Measurements from ENCODE around the gene HTATIP2. TPM values are rescaled to one million over a fixed set of nuclear protein-coding genes. Genes with fewer than 3 reads are reported as not detected.

Gene HTATIP2
- polyA plus RNA-seq, 2 of the 4 experiments (the other 2 are of a cell fraction): 234 to 308 TPM

- ChIA-PET CTCF (interaction anchor here (1.1 to 2.0 kb wide), 3 partner anchors 15 to 26 kb away, joined by 5 to 8 read pairs (median 5); no protein-coding TSS in a partner anchor), POLR2A (no interaction called here)
- ATAC-seq: no peak
- no peaks in the 10 kb centered on the region for H3K9me3 ChIP-seq
- H3K4me1 ChIP-seq: peaks cover 44% of the 10 kb centered on the region
- no peak overlapping the region for H3K27ac ChIP-seq
- no peak overlapping the region for H3K4me2 ChIP-seq
- no peak for FAIRE-seq
- no peak for TF ChIP-seq CBX2 (IDR thresholded peaks at IDR 0.05; ENCODE audit: borderline replicate concordance, low read depth)
- no peak for TF ChIP-seq MYC (IDR thresholded peaks at IDR 0.05; ENCODE audit: borderline replicate concordance, low read length)
- no peak overlapping the region for H3K4me3 ChIP-seq
- no peak for DNase-seq (ENCODE audit: low read depth in 1 of 2, low spot score in 1 of 2)
- WGBS (ENCODE audit: missing lambda C conversion rate): 81% methylated on average over 5 of the region's 5 CpGs
These were observed 8.6 kb downstream of the HTATIP2 start for GRCh38 chr11:20372081-20372626.

GRCh38 chr11:20373147-20373546 is 9.6 kb downstream of the HTATIP2 start:
- Histone ChIP-seq H3K4me2 (no peak overlapping the region), H3K9me3 (no peaks in the 10 kb centered on the region), H3K4me3 (no peak overlapping the region), H3K4me1 (peaks cover 37% of the 10 kb centered on the region), H3K27ac (no peak overlapping the region)
- ATAC-seq: no peak
- ChIA-PET POLR2A (no interaction called here), CTCF (interaction anchor here (1.1 to 2.0 kb wide), 3 partner anchors 14 to 25 kb away, joined by 5 to 8 read pairs (median 5); no protein-coding TSS in a partner anchor)
- TF ChIP-seq USF2 (IDR thresholded peaks at IDR 0.05) (no peak), HEYL (CRISPR knock-in tag; IDR thresholded peaks at IDR 0.05) (no peak), MYC (IDR thresholded peaks at IDR 0.05; ENCODE audit: borderline replicate concordance, low read length) (no peak), FOXS1 (CRISPR knock-in tag; IDR thresholded peaks at IDR 0.05) (no peak), FOSB (CRISPR knock-in tag; IDR thresholded peaks at IDR 0.05) (no peak), BHLHE40 (IDR thresholded peaks at IDR 0.05; ENCODE audit: low read depth, low read length) (no peak), MAFK (IDR thresholded peaks at IDR 0.05; ENCODE audit: partially characterized antibody) (no peak), CBX8 (IDR thresholded peaks at IDR 0.05) (no peak)
- FAIRE-seq: no peak
- no peak for DNase-seq (ENCODE audit: low read depth in 1 of 2, low spot score in 1 of 2)
- 94% methylated on average over 13 of the region's 13 CpGs for WGBS (ENCODE audit: missing lambda C conversion rate)

- DNase-seq (ENCODE audit: low read depth in 1 of 2, low spot score in 1 of 2) (no peak), FAIRE-seq (no peak), ATAC-seq (no peak; a peak in 1 of 6 replicates)
- Histone ChIP-seq H3K4me1 (peaks cover 31% of the 10 kb centered on the region), H3K9me3 (no peaks in the 10 kb centered on the region), H3K27ac (no peak overlapping the region), H3K4me2 (no peak overlapping the region), H3K4me3 (no peak overlapping the region)
- no peak for TF ChIP-seq RFX5 (IDR thresholded peaks at IDR 0.05)
- no peak for TF ChIP-seq POLR2AphosphoS2 (conservative IDR thresholded peaks at IDR 0.05; ENCODE audit: low read length)
- TF ChIP-seq FOXS1 (CRISPR knock-in tag; IDR thresholded peaks at IDR 0.05): no peak
- no peak for TF ChIP-seq NR3C1 (IDR thresholded peaks at IDR 0.05)
- no peak for TF ChIP-seq ATOH8 (CRISPR knock-in tag; IDR thresholded peaks at IDR 0.05; ENCODE audit: low read depth)
- TF ChIP-seq ZNF302 (CRISPR knock-in tag; IDR thresholded peaks at IDR 0.05): no peak
- no peak for TF ChIP-seq CHD4 (IDR thresholded peaks at IDR 0.05; ENCODE audit: borderline replicate concordance)
- no peak for TF ChIP-seq EHF (CRISPR knock-in tag; IDR thresholded peaks at IDR 0.05)
- TF ChIP-seq RARB (CRISPR knock-in tag; IDR thresholded peaks at IDR 0.05): no peak
- no peak for TF ChIP-seq HOXA7 (CRISPR knock-in tag; IDR thresholded peaks at IDR 0.05)
- TF ChIP-seq RCOR1 (IDR thresholded peaks at IDR 0.05; ENCODE audit: low read depth, low read length): no peak
- no peak for TF ChIP-seq BHLHE40 (IDR thresholded peaks at IDR 0.05; ENCODE audit: low read depth, low read length)
- TF ChIP-seq JUN (IDR thresholded peaks at IDR 0.05): no peak
- TF ChIP-seq ZFP36 (IDR thresholded peaks at IDR 0.05; ENCODE audit: borderline replicate concordance, partially characterized antibody): no peak
- no peak for TF ChIP-seq HES2 (IDR thresholded peaks at IDR 0.05)
- ChIA-PET POLR2A (no interaction called here), CTCF (interaction anchor here (1.2 to 1.8 kb wide), 2 partner anchors 12 to 20 kb away, joined by 4 to 7 read pairs; no protein-coding TSS in a partner anchor)
- WGBS (ENCODE audit: missing lambda C conversion rate): 77% methylated on average over 3 of the region's 3 CpGs
These were observed 10.2 kb downstream of the HTATIP2 start for GRCh38 chr11:20373568-20374209.

Data from A549 (cell line).